ENCODE results near the gene NTNG2.
A peak's percentile ranks its signal among the peaks of the same experiment; 100 is the strongest.

NTNG2 gene

DNA sequence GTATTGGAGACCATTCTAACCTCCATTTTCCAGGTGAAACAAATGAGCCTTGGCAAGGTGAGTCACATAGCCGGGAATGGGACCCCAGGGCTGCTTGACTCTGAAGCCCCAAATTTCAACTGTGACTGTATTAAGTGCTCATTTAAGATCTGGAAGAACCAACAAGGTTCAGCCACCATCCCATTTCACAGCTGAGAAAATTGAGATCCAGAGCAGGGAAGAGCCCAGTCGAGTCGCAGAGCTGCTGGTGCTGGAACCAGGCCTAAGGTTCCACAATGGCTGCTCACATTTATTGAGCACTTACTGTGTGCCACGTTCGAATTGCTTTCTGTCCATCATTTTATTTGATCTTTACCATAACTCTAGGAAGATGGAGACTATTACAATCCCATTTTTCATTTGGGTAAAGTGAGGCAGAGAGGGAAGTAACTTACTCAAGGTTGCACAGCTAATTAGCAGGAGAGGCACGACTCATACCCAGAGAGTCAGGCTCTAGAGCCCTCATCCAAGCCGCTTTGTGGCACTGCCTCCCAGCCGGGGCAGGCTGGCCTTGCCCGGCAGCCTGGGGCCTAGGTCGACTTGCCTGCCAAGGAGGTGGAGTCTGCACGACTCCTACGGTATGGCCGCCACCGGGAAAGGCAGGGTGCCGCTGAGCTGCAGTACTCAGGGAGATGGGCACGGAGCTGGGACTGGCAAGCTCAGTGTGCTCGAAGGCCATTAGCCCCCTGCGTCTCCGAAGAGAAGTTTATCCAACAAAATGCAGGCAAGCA is 4.3 kb upstream of the NTNG2 start:
- Histone ChIP-seq H3K36me3 (ENCODE audit: control insufficient read depth, insufficient read depth, low read length) (no peaks in the 10 kb centered on the region), H3K4me1 (ENCODE audit: control insufficient read depth, insufficient read depth, low read length) (peaks cover 11% of the 10 kb centered on the region), H3K9me3 (ENCODE audit: control insufficient read depth, low read length) (no peaks in the 10 kb centered on the region), H3K4me3 (ENCODE audit: insufficient read depth, low read depth, low read length) (no peak overlapping the region), H3K27ac (ENCODE audit: insufficient read depth, low read depth, low read length, poor library complexity, severe bottlenecking) (no peak overlapping the region), H3K27me3 (ENCODE audit: control insufficient read depth, insufficient read depth, low read length, poor library complexity, severe bottlenecking) (peaks cover 34% of the 10 kb centered on the region)
- WGBS, 2 experiments, result 79 to 80% methylated on average over 19 of the region's 19 CpGs

GRCh38 chr9:132160802-132161742 is 786 bp upstream of the NTNG2 start:
- H3K27me3 ChIP-seq (ENCODE audit: control insufficient read depth, insufficient read depth, low read length, poor library complexity, severe bottlenecking), result peaks cover 69% of the 10 kb centered on the region
- WGBS, 2 experiments, result 1 to 2% methylated on average over 50 of the region's 50 CpGs

GRCh38 chr9:132162764-132163456 is 1.1 kb downstream of the NTNG2 start:
- no peak overlapping the region for H3K27ac ChIP-seq (ENCODE audit: insufficient read depth, low read depth, low read length, poor library complexity, severe bottlenecking)
- no peaks in the 10 kb centered on the region for H3K36me3 ChIP-seq (ENCODE audit: control insufficient read depth, insufficient read depth, low read length)
- H3K4me1 ChIP-seq (ENCODE audit: control insufficient read depth, insufficient read depth, low read length), result peaks cover 15% of the 10 kb centered on the region
- H3K9me3 ChIP-seq (ENCODE audit: control insufficient read depth, low read length), result no peaks in the 10 kb centered on the region
- 1% methylated on average over 74 of the region's 74 CpGs for WGBS, 2 experiments
- peaks cover 74% of the 10 kb centered on the region for H3K27me3 ChIP-seq (ENCODE audit: control insufficient read depth, insufficient read depth, low read length, poor library complexity, severe bottlenecking)
- H3K4me3 ChIP-seq (ENCODE audit: insufficient read depth, low read depth, low read length), result peak overlapping the region; percentile 41

More at GRCh38 chr9:132160802-132161742, 786 bp upstream of the NTNG2 start:
- H3K27ac ChIP-seq (ENCODE audit: insufficient read depth, low read depth, low read length, poor library complexity, severe bottlenecking), result no peak overlapping the region
- H3K9me3 ChIP-seq (ENCODE audit: control insufficient read depth, low read length), result no peaks in the 10 kb centered on the region
- peaks cover 15% of the 10 kb centered on the region for H3K4me1 ChIP-seq (ENCODE audit: control insufficient read depth, insufficient read depth, low read length)
- peak overlapping the region; percentile 40 for H3K4me3 ChIP-seq (ENCODE audit: insufficient read depth, low read depth, low read length)
- H3K36me3 ChIP-seq (ENCODE audit: control insufficient read depth, insufficient read depth, low read length), result no peaks in the 10 kb centered on the region

DNA sequence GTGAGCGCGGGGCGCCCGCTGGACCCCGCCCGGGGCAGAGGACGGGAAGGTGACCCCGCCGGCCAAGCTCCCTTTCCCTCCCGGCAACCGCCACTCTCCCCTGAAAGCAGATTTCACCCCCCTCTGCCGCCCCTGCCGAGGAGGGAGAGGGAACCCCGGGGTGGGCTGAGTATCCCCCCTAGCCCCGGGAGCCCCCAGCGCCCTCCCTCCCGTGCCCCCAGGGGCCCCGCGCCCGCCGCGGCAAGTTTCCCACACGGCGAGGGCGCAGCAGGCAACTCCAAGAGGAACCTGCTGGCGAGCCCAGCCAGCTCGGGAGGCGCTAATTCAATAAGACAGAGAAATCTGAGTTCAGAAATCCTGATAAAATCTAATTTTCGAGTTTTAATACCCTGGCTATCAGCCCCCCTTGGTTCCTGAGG is 1.6 kb downstream of the NTNG2 start:
- H3K9me3 ChIP-seq (ENCODE audit: control insufficient read depth, low read length), result no peaks in the 10 kb centered on the region
- WGBS, 2 experiments, result 1% methylated on average over 29 of the region's 29 CpGs
- no peaks in the 10 kb centered on the region for H3K36me3 ChIP-seq (ENCODE audit: control insufficient read depth, insufficient read depth, low read length)
- peak overlapping the region; percentile 41 for H3K4me3 ChIP-seq (ENCODE audit: insufficient read depth, low read depth, low read length)
- peaks cover 74% of the 10 kb centered on the region for H3K27me3 ChIP-seq (ENCODE audit: control insufficient read depth, insufficient read depth, low read length, poor library complexity, severe bottlenecking)
- H3K4me1 ChIP-seq (ENCODE audit: control insufficient read depth, insufficient read depth, low read length), result peaks cover 15% of the 10 kb centered on the region
- no peak overlapping the region for H3K27ac ChIP-seq (ENCODE audit: insufficient read depth, low read depth, low read length, poor library complexity, severe bottlenecking)

DNA sequence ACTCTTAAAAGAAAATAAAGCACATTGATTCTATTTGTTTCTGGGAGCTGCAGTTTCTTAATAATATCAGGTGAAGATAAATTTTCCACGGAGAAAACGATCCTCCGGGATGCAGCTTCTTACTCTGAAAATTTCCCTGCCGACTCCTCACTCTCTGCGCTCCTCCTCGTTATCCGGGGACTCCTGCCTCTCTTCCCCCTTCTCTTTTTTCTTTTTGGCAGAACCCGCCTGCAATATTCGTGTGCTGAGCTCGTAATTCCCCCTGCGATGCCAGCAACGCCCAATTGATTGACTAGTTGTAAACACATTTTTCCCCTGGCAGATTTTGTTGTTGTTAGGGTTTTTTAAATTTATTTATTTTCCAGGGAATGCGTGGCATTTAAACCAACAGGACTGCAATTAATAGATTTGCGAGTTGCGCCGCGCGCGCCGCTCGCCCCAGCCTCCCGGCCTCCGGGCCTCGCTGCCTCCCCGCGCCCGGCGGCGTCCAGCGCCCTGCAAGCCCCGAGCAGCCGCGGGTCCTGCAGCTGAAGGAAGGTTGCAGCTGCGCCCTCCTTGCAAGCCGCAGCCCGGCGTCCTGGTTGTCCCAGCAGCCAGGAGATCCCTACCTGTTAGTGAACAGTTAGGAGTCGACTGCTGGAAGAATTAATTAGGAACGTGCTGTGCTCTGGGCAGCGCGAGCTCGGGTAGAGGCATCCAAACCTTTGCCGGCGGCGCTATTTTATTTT is 2.2 kb downstream of the NTNG2 start:
- Histone ChIP-seq H3K4me1 (ENCODE audit: control insufficient read depth, insufficient read depth, low read length) (peaks cover 15% of the 10 kb centered on the region), H3K4me3 (ENCODE audit: insufficient read depth, low read depth, low read length) (peak overlapping the region; percentile 6)
- WGBS, 2 experiments, result 5% methylated on average over 45 of the region's 45 CpGs

DNA sequence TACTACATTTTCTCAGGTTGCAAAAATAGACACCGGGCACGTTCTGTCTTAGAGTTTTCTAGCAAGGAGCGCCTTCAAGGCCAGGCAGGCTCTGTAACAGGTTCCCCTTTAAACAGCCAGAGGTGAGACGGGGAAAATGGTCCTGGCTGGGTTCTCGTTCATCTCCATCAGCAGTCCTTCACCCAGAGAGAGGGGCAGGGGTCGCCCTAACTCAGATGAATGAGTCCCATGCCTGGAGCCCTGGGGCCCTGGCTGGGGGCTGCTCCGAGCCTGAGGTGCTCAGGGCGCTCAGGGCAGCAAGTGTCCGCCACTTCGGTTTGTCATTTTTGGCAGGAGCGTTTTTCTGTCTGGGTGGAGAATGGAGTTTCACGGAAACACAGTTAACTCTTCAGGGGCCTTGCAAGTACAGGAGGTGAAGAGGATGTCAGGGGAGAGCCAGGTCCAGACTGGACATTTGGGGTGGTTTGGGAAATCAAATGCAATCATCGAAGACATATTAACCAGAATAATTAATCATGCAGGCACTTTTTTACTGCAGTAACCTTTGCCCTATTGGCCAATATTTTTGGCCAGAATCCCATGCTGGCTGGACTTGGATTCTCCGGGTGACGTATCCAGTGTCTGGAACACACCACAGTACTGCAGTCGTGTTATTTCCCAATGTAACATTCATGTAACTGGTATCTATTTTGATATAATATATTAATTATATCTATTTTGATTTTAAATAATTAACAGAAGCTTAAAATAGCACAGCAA is 2.9 kb downstream of the NTNG2 start:
- no peaks in the 10 kb centered on the region for H3K36me3 ChIP-seq (ENCODE audit: control insufficient read depth, insufficient read depth, low read length)
- peaks cover 15% of the 10 kb centered on the region for H3K4me1 ChIP-seq (ENCODE audit: control insufficient read depth, insufficient read depth, low read length)
- H3K4me3 ChIP-seq (ENCODE audit: insufficient read depth, low read depth, low read length), result no peak overlapping the region
- H3K9me3 ChIP-seq (ENCODE audit: control insufficient read depth, low read length), result no peaks in the 10 kb centered on the region
- no peak overlapping the region for H3K27ac ChIP-seq (ENCODE audit: insufficient read depth, low read depth, low read length, poor library complexity, severe bottlenecking)
- WGBS, 2 experiments, result 41 to 44% methylated on average over 15 of the region's 16 CpGs
- peaks cover 67% of the 10 kb centered on the region for H3K27me3 ChIP-seq (ENCODE audit: control insufficient read depth, insufficient read depth, low read length, poor library complexity, severe bottlenecking)

More for the DNA sequence above, 2.2 kb downstream of the NTNG2 start:
- H3K27me3 ChIP-seq (ENCODE audit: control insufficient read depth, insufficient read depth, low read length, poor library complexity, severe bottlenecking), result peaks cover 73% of the 10 kb centered on the region
- H3K9me3 ChIP-seq (ENCODE audit: control insufficient read depth, low read length), result no peaks in the 10 kb centered on the region
- H3K36me3 ChIP-seq (ENCODE audit: control insufficient read depth, insufficient read depth, low read length), result no peaks in the 10 kb centered on the region
- H3K27ac ChIP-seq (ENCODE audit: insufficient read depth, low read depth, low read length, poor library complexity, severe bottlenecking), result no peak overlapping the region

DNA sequence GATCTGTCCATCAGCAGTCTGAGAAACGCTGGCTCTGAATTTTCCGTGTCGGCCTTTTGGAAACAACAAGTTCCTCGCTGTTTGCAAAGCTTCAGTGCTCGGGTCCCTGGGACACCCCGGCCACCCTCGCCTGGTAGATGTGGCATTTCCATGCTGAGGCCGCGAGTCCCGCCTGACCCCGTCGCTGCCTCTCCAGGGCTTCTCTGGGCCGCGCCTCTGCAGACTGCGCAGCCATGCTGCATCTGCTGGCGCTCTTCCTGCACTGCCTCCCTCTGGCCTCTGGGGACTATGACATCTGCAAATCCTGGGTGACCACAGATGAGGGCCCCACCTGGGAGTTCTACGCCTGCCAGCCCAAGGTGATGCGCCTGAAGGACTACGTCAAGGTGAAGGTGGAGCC is 4.7 kb downstream of the NTNG2 start:
- Histone ChIP-seq H3K9me3 (ENCODE audit: control insufficient read depth, low read length) (no peaks in the 10 kb centered on the region), H3K36me3 (ENCODE audit: control insufficient read depth, insufficient read depth, low read length) (no peaks in the 10 kb centered on the region), H3K27me3 (ENCODE audit: control insufficient read depth, insufficient read depth, low read length, poor library complexity, severe bottlenecking) (peaks cover 49% of the 10 kb centered on the region), H3K4me1 (ENCODE audit: control insufficient read depth, insufficient read depth, low read length) (peaks cover 4% of the 10 kb centered on the region), H3K27ac (ENCODE audit: insufficient read depth, low read depth, low read length, poor library complexity, severe bottlenecking) (no peak overlapping the region), H3K4me3 (ENCODE audit: insufficient read depth, low read depth, low read length) (no peak overlapping the region)
- 75 to 77% methylated on average over 19 of the region's 19 CpGs for WGBS, 2 experiments

- 71 to 75% methylated on average over 7 of the region's 7 CpGs for WGBS, 2 experiments
- H3K27me3 ChIP-seq (ENCODE audit: control insufficient read depth, insufficient read depth, low read length, poor library complexity, severe bottlenecking), result peaks cover 44% of the 10 kb centered on the region
- no peaks in the 10 kb centered on the region for H3K9me3 ChIP-seq (ENCODE audit: control insufficient read depth, low read length)
- no peaks in the 10 kb centered on the region for H3K36me3 ChIP-seq (ENCODE audit: control insufficient read depth, insufficient read depth, low read length)
- H3K27ac ChIP-seq (ENCODE audit: insufficient read depth, low read depth, low read length, poor library complexity, severe bottlenecking), result no peak overlapping the region
- no peak overlapping the region for H3K4me3 ChIP-seq (ENCODE audit: insufficient read depth, low read depth, low read length)
- H3K4me1 ChIP-seq (ENCODE audit: control insufficient read depth, insufficient read depth, low read length), result peaks cover 4% of the 10 kb centered on the region
These were observed 5.3 kb downstream of the NTNG2 start for GRCh38 chr9:132167192-132167591.

DNA sequence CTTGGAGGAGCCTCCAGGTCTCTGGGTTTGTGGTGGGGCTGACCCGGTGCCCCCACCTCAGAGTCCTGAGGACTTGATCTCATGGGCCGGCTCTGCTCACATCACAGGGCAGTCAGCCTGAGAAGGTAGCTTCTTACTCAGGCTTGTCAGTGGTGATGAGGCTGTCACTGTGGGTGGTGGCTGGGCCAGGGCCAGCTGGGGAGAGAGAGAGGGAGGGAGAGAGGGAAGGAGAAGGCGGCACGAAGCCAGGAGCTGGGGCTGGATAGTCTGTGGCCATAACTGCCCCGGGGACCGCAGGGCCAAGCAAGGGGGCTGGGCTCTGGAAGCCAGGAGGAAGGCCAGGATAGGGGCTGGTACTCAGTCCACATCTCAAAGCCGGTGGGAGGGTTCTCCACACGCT is 6.5 kb downstream of the NTNG2 start:
- Histone ChIP-seq H3K27me3 (ENCODE audit: control insufficient read depth, insufficient read depth, low read length, poor library complexity, severe bottlenecking) (peaks cover 32% of the 10 kb centered on the region), H3K4me1 (ENCODE audit: control insufficient read depth, insufficient read depth, low read length) (peaks cover 4% of the 10 kb centered on the region)
- 78 to 80% methylated on average over 8 of the region's 8 CpGs for WGBS, 2 experiments

More for the DNA sequence above, 6.5 kb downstream of the NTNG2 start:
- Histone ChIP-seq H3K36me3 (ENCODE audit: control insufficient read depth, insufficient read depth, low read length) (no peaks in the 10 kb centered on the region), H3K4me3 (ENCODE audit: insufficient read depth, low read depth, low read length) (no peak overlapping the region), H3K9me3 (ENCODE audit: control insufficient read depth, low read length) (no peaks in the 10 kb centered on the region), H3K27ac (ENCODE audit: insufficient read depth, low read depth, low read length, poor library complexity, severe bottlenecking) (no peak overlapping the region)
